Measurements from ENCODE around the gene RAB36. TPM values are rescaled to one million over a fixed set of nuclear protein-coding genes. Genes with fewer than 3 reads are reported as not detected.

The RAB36 gene
- total and polyA plus RNA-seq, 4 donors, result 1.0 to 3.2 (median 2.0) TPM

- Histone ChIP-seq H3K36me3 (ENCODE audit: control insufficient read depth in 1 of 2, insufficient read depth in 2 of 2, low read length in 1 of 2) (no peaks in the 10 kb centered on the region), H3K27ac (ENCODE audit: low read depth in 1 of 2, low read length in 2 of 2) (no peak overlapping the region), H3K4me1 (ENCODE audit: control insufficient read depth in 1 of 2, insufficient read depth in 2 of 2, low read length in 2 of 2) (no peaks in the 10 kb centered on the region), H3K4me3 (ENCODE audit: low read length in 2 of 2) (no peak overlapping the region), H3K27me3 (ENCODE audit: control insufficient read depth in 1 of 2, insufficient read depth in 2 of 2, low read length in 1 of 2) (no peaks in the 10 kb centered on the region), H3K9me3 (ENCODE audit: control insufficient read depth, low read length) (no peaks in the 10 kb centered on the region)
- ATAC-seq (ENCODE audit: low FRiP score), result no peak
- WGBS, 2 donors, result 59 to 61% methylated on average over 8 of the region's 8 CpGs
- intact Hi-C loops (cut with DNase I), result no loop called here
- DNase-seq, result no peak
These were observed 38.3 kb upstream of the RAB36 start for GRCh38 chr22:23106906-23107367.

DNA sequence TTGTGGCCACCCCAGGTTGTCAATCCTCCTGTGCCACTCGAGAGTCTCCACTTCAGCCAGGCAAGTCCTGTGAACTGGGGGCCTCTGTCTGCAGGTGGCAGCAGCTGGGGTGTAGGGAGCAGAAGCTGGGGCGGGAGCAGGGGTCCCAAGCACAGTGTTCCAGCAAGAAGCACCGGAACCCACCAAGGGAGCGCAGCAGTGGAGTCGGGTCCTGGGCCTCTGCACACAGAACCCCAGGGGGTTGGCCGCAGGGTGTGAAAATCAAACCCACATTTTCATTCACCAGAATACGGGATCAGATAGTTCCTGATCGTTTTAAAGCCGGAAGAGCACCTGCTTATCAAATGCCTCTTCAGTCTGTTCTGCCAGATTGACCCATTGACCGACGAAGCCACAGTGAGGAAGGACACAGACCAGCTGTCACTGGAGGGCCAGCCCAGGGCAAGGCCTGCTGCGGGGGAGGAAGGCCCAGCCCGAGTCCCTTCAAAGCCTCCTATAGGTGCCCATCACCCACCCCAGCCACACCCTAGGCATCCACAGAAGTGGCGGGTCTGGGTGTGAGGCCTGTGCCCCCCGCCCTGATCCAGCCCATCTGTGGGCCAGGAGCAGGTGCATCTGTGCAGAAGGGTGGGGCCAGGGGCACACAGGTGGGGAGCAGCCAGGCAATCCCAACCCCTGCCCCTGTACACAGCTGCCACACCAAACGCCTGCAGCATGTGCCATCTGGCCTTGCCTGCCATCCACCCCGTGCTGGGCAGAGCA, 37.6 kb upstream of the RAB36 start:
- ATAC-seq (ENCODE audit: low FRiP score), result no peak
- no peaks in the 10 kb centered on the region for H3K9me3 ChIP-seq (ENCODE audit: control insufficient read depth, low read length)
- no peak overlapping the region for H3K27ac ChIP-seq (ENCODE audit: low read depth in 1 of 2, low read length in 2 of 2)
- 95 to 96% methylated on average over 17 of the region's 17 CpGs for WGBS, 2 donors
- H3K36me3 ChIP-seq (ENCODE audit: control insufficient read depth in 1 of 2, insufficient read depth in 2 of 2, low read length in 1 of 2), result no peaks in the 10 kb centered on the region
- no peaks in the 10 kb centered on the region for H3K4me1 ChIP-seq (ENCODE audit: control insufficient read depth in 1 of 2, insufficient read depth in 2 of 2, low read length in 2 of 2)
- no peak overlapping the region for H3K4me3 ChIP-seq (ENCODE audit: low read length in 2 of 2)
- DNase-seq, result no peak
- intact Hi-C loops (cut with DNase I), result no loop called here
- H3K27me3 ChIP-seq (ENCODE audit: control insufficient read depth in 1 of 2, insufficient read depth in 2 of 2, low read length in 1 of 2), result no peaks in the 10 kb centered on the region

- no peaks in the 10 kb centered on the region for H3K9me3 ChIP-seq (ENCODE audit: control insufficient read depth, low read length)
- intact Hi-C loops (cut with DNase I), result no loop called here
- ATAC-seq (ENCODE audit: low FRiP score) (no peak), DNase-seq (no peak)
- H3K27ac ChIP-seq (ENCODE audit: low read depth in 1 of 2, low read length in 2 of 2), result no peak overlapping the region
- H3K27me3 ChIP-seq (ENCODE audit: control insufficient read depth in 1 of 2, insufficient read depth in 2 of 2, low read length in 1 of 2), result no peaks in the 10 kb centered on the region
- 96% methylated on average over 7 of the region's 7 CpGs for WGBS, 2 donors
- no peak overlapping the region for H3K4me3 ChIP-seq (ENCODE audit: low read length in 2 of 2)
- H3K4me1 ChIP-seq (ENCODE audit: control insufficient read depth in 1 of 2, insufficient read depth in 2 of 2, low read length in 2 of 2), result no peaks in the 10 kb centered on the region
- H3K36me3 ChIP-seq (ENCODE audit: control insufficient read depth in 1 of 2, insufficient read depth in 2 of 2, low read length in 1 of 2), result no peaks in the 10 kb centered on the region
These were observed 36.8 kb upstream of the RAB36 start for GRCh38 chr22:23108249-23109078.

- DNase-seq, result no peak
- Histone ChIP-seq H3K4me1 (ENCODE audit: control insufficient read depth in 1 of 2, insufficient read depth in 2 of 2, low read length in 2 of 2) (no peaks in the 10 kb centered on the region), H3K36me3 (ENCODE audit: control insufficient read depth in 1 of 2, insufficient read depth in 2 of 2, low read length in 1 of 2) (no peaks in the 10 kb centered on the region), H3K27ac (ENCODE audit: low read depth in 1 of 2, low read length in 2 of 2) (no peak overlapping the region), H3K9me3 (ENCODE audit: control insufficient read depth, low read length) (no peaks in the 10 kb centered on the region), H3K27me3 (ENCODE audit: control insufficient read depth in 1 of 2, insufficient read depth in 2 of 2, low read length in 1 of 2) (no peaks in the 10 kb centered on the region), H3K4me3 (ENCODE audit: low read length in 2 of 2) (no peak overlapping the region)
- ATAC-seq (ENCODE audit: low FRiP score), result no peak
- intact Hi-C loops (cut with DNase I), result no loop called here
- 93 to 95% methylated on average over 6 of the region's 6 CpGs for WGBS, 2 donors
These were observed 36.3 kb upstream of the RAB36 start for GRCh38 chr22:23109079-23109347.

DNA sequence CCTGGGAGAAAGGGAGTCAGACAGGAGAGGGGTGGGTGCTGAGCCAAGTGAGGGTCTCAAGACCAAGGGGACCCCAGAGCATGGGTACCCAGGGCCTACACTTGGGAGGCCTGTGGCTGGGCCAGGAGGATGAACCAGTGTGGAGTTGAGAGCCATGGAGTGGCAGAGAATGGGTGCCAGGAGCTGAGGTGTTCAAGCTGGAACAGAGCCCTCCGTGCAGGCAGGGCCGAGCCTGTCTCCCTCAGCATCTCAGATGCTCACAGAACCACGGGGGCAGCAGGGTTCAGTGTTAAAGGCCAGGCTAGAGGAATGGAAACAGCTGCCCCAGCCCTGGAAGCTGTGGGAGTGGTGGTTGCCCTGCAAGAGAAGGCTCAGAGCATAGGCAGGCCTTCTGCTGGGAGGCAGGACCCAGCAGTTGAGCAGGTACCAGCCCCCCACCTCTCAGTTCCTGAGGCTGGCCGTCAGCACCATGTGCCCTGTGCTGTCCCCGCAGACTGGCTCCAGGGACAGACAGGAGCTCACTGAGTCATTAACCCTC, 35.8 kb upstream of the RAB36 start:
- DNase-seq (no peak), ATAC-seq (ENCODE audit: low FRiP score) (no peak)
- WGBS, 2 donors, result 82 to 86% methylated on average over 5 of the region's 5 CpGs
- no peaks in the 10 kb centered on the region for H3K36me3 ChIP-seq (ENCODE audit: control insufficient read depth in 1 of 2, insufficient read depth in 2 of 2, low read length in 1 of 2)
- H3K27ac ChIP-seq (ENCODE audit: low read depth in 1 of 2, low read length in 2 of 2), result no peak overlapping the region
- no peak overlapping the region for H3K4me3 ChIP-seq (ENCODE audit: low read length in 2 of 2)
- intact Hi-C loops (cut with DNase I), result no loop called here
- no peaks in the 10 kb centered on the region for H3K9me3 ChIP-seq (ENCODE audit: control insufficient read depth, low read length)
- H3K4me1 ChIP-seq (ENCODE audit: control insufficient read depth in 1 of 2, insufficient read depth in 2 of 2, low read length in 2 of 2), result no peaks in the 10 kb centered on the region
- no peaks in the 10 kb centered on the region for H3K27me3 ChIP-seq (ENCODE audit: control insufficient read depth in 1 of 2, insufficient read depth in 2 of 2, low read length in 1 of 2)

GRCh38 chr22:23110190-23110921, 34.9 kb upstream of the RAB36 start:
- Histone ChIP-seq H3K4me3 (ENCODE audit: low read length in 2 of 2) (no peak overlapping the region), H3K4me1 (ENCODE audit: control insufficient read depth in 1 of 2, insufficient read depth in 2 of 2, low read length in 2 of 2) (no peaks in the 10 kb centered on the region), H3K9me3 (ENCODE audit: control insufficient read depth, low read length) (no peaks in the 10 kb centered on the region), H3K27ac (ENCODE audit: low read depth in 1 of 2, low read length in 2 of 2) (no peak overlapping the region), H3K36me3 (ENCODE audit: control insufficient read depth in 1 of 2, insufficient read depth in 2 of 2, low read length in 1 of 2) (no peaks in the 10 kb centered on the region), H3K27me3 (ENCODE audit: control insufficient read depth in 1 of 2, insufficient read depth in 2 of 2, low read length in 1 of 2) (no peaks in the 10 kb centered on the region)
- WGBS, 2 donors, result 82 to 88% methylated on average over 10 of the region's 10 CpGs
- ATAC-seq (ENCODE audit: low FRiP score), result no peak
- DNase-seq, result no peak
- intact Hi-C loops (cut with DNase I), result no loop called here

DNA sequence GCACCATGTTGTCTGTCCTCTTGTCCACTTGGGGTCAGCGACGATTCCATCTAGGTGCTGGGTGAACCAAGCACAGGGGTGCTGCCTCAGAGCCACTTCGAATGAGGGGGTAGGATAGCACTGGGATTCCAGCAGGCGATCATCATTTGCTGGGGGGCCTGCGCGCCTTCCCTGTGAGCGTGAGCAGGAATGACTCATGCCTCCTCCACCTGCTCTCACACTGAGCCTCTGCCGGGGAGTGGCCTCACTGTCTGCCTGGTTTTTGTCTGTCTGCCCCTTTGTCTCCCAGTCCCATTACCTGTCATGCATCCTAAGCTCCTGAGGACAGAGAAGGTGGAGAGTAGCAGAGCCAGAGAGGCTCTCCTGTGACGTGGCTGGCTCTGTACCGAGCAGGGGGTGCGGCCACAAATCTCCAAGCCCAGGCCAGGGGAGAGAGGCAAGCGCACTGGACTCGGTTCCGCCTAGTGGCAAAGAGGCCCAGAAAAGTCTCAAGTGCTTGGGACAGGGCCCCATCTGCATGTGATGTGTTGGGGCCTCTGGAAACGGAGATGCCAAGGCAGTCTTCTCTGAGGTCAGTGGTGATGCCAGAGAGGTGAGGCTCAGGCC, 34.3 kb upstream of the RAB36 start:
- no peaks in the 10 kb centered on the region for H3K27me3 ChIP-seq (ENCODE audit: control insufficient read depth in 1 of 2, insufficient read depth in 2 of 2, low read length in 1 of 2)
- H3K4me1 ChIP-seq (ENCODE audit: control insufficient read depth in 1 of 2, insufficient read depth in 2 of 2, low read length in 2 of 2), result no peaks in the 10 kb centered on the region
- WGBS, 2 donors, result 88 to 93% methylated on average over 15 of the region's 15 CpGs
- no peak overlapping the region for H3K4me3 ChIP-seq (ENCODE audit: low read length in 2 of 2)
- DNase-seq, result no peak
- no peak overlapping the region for H3K27ac ChIP-seq (ENCODE audit: low read depth in 1 of 2, low read length in 2 of 2)
- no peak for ATAC-seq (ENCODE audit: low FRiP score)
- no peaks in the 10 kb centered on the region for H3K9me3 ChIP-seq (ENCODE audit: control insufficient read depth, low read length)
- intact Hi-C loops (cut with DNase I), result no loop called here
- no peaks in the 10 kb centered on the region for H3K36me3 ChIP-seq (ENCODE audit: control insufficient read depth in 1 of 2, insufficient read depth in 2 of 2, low read length in 1 of 2)

DNA sequence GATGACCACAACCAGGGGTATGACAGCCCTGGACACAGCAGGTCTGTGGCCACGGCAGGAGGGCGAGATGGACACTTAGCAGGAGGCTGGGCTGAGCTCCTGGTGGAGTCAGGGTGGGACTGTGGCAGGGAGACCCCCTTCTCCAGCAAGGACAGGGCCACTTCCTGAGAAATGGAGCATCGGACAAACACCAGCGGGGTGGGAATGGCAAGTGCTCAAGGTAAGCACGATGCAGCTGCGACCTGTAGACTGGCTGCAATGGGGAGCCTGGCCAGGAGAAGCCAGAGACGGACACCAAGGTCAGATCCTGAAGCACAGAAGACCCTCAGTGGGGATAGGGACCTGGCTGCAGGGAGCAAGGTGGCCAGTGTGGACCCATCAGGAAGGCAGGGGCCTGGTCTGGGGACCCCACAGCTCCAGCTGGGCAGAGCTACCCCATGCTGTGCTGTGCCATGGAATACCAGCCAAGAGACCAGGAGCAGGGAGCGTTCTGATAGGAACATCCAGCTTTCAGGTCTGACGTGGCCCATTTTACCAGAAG, 32.7 kb upstream of the RAB36 start:
- H3K36me3 ChIP-seq (ENCODE audit: control insufficient read depth in 1 of 2, insufficient read depth in 2 of 2, low read length in 1 of 2), result no peaks in the 10 kb centered on the region
- intact Hi-C loops (cut with DNase I), result no loop called here
- no peak overlapping the region for H3K4me3 ChIP-seq (ENCODE audit: low read length in 2 of 2)
- H3K27me3 ChIP-seq (ENCODE audit: control insufficient read depth in 1 of 2, insufficient read depth in 2 of 2, low read length in 1 of 2), result no peaks in the 10 kb centered on the region
- ATAC-seq (ENCODE audit: low FRiP score) (no peak), DNase-seq (no peak)
- H3K9me3 ChIP-seq (ENCODE audit: control insufficient read depth, low read length), result no peaks in the 10 kb centered on the region
- H3K27ac ChIP-seq (ENCODE audit: low read depth in 1 of 2, low read length in 2 of 2), result no peak overlapping the region
- H3K4me1 ChIP-seq (ENCODE audit: control insufficient read depth in 1 of 2, insufficient read depth in 2 of 2, low read length in 2 of 2), result no peaks in the 10 kb centered on the region
- 88 to 91% methylated on average over 9 of the region's 9 CpGs for WGBS, 2 donors

Measured in aorta (tissue), 5 donors.